Keratinocyte (primary cell): ENCODE measurements around the gene NMRAL1. TPM values are rescaled to one million over a fixed set of nuclear protein-coding genes. Genes with fewer than 3 reads are reported as not detected.

Experiments
- DNase-seq: peaks from one replicate; pipeline ENCODE4 v3.0.0-alpha.2; 2011; ENCODE audit warnings: low read depth, missing footprints, low spot score
- FAIRE-seq: peaks from 2 replicates; lab custom pipeline; 2011; peaks lifted over from hg19 to GRCh38; lab: Jason Lieb, UNC
- H2AFZ ChIP-seq: 2 replicates; pipeline ENCODE4 v1.6.0; 2012; ENCODE audit warnings: low read length, control low read depth, inconsistent platforms; ENCODE audit not compliant: control insufficient read depth
- H3K27ac ChIP-seq: 2 replicates; pipeline ENCODE4 v1.5.1; 2011; ENCODE audit warnings: low read length; ENCODE audit not compliant: control insufficient read depth, insufficient read depth
- H3K27me3 ChIP-seq: 3 replicates; pipeline ENCODE4 v1.6.0; 2011; ENCODE audit warnings: low read length; ENCODE audit not compliant: control insufficient read depth, insufficient read depth; ENCODE audit errors: extremely low read depth
- H3K36me3 ChIP-seq, 2 experiments: 2 replicates in 1 of 2; 3 replicates in 1 of 2; pipeline ENCODE4 v1.5.1; 2011; ENCODE audit warnings: low read length in 2 of 2, mild to moderate bottlenecking in 1 of 2; ENCODE audit not compliant: control insufficient read depth in 2 of 2, insufficient read depth in 2 of 2; ENCODE audit errors: extremely low read depth in 1 of 2
- H3K4me1 ChIP-seq: 3 replicates; pipeline ENCODE4 v1.5.1; 2011; ENCODE audit warnings: low read length; ENCODE audit not compliant: control insufficient read depth, insufficient read depth; ENCODE audit errors: extremely low read depth
- H3K4me2 ChIP-seq: 3 replicates; pipeline ENCODE4 v1.6.0; 2011; ENCODE audit warnings: low read depth, low read length; ENCODE audit not compliant: control insufficient read depth, insufficient read depth; ENCODE audit errors: extremely low read depth
- H3K4me3 ChIP-seq, 3 experiments: fragments of 200-600 bp in 1 of 3; sonication (generic) in 1 of 3; 2 replicates in 2 of 3; 3 replicates in 1 of 3; pipeline ENCODE4 v1.5.1; 2011 to 2016; ENCODE audit warnings: low read length in 3 of 3, mild to moderate bottlenecking in 3 of 3, control low read depth in 2 of 3, inconsistent platforms in 1 of 3, low read depth in 1 of 3, mixed read lengths in 1 of 3, mixed run types in 1 of 3, moderate library complexity in 1 of 3; ENCODE audit not compliant: control insufficient read depth in 2 of 3, insufficient read depth in 2 of 3; ENCODE audit errors: extremely low read depth in 1 of 3
- H3K79me2 ChIP-seq: 2 replicates; pipeline ENCODE4 v1.6.0; 2012; ENCODE audit warnings: low read length; ENCODE audit not compliant: control insufficient read depth, insufficient read depth
- H3K9ac ChIP-seq: 3 replicates; pipeline ENCODE4 v1.6.0; 2011; ENCODE audit warnings: low read length; ENCODE audit not compliant: control insufficient read depth, insufficient read depth; ENCODE audit errors: extremely low read depth
- H3K9me1 ChIP-seq: 3 replicates; pipeline ENCODE4 v1.6.0; 2011; ENCODE audit warnings: low read length; ENCODE audit not compliant: control insufficient read depth, insufficient read depth; ENCODE audit errors: extremely low read depth
- H3K9me3 ChIP-seq: 2 replicates; pipeline ENCODE4 v1.5.1; 2012; ENCODE audit warnings: low read depth, low read length; ENCODE audit not compliant: control insufficient read depth
- H4K20me1 ChIP-seq: 3 replicates; pipeline ENCODE4 v1.6.0; 2011; ENCODE audit warnings: low read length; ENCODE audit not compliant: control insufficient read depth, insufficient read depth; ENCODE audit errors: extremely low read depth
- CTCF ChIP-seq, 3 experiments: IDR thresholded peaks in 1 of 3; conservative IDR thresholded peaks in 1 of 3; optimal IDR thresholded peaks in 1 of 3; 2 replicates in 2 of 3; 3 replicates in 1 of 3; pipeline versions ENCODE3 to v1.5.1; 2011; ENCODE audit warnings: low read length in 3 of 3, mild to moderate bottlenecking in 3 of 3, moderate library complexity in 2 of 3, control low read depth in 1 of 3, inconsistent platforms in 1 of 3; ENCODE audit not compliant: insufficient read depth in 2 of 3; ENCODE audit errors: extremely low read depth in 1 of 3
- EZH2 ChIP-seq: IDR thresholded peaks from one replicate; pipeline ENCODE4 v1.6.1; 2012; ENCODE audit warnings: inconsistent platforms, mild to moderate bottlenecking, low read length, moderate library complexity
- dilution Hi-C: fragments of 300-500 bp; cut with MboI; formaldehyde crosslinking; loops from one replicate; pipeline ENCODE4 v1.7.0; 2020; ENCODE audit warnings: low sequenced_read_pairs; ENCODE audit not compliant: extremely low pct_ligation_motif_present
- polyA plus RNA-seq, 5 experiments: library from polyadenylated mRNA; depleted of rRNA in 3 of 5; stranded (reverse) in 3 of 5; stranded (forward) in 1 of 5; unstranded in 1 of 5; fragments of >200 nt; gene quantifications; 1 replicate in 1 of 5; 2 replicates in 3 of 5; 3 replicates in 1 of 5; pipeline versions ENCODE4 v1.2.1 to v1.2.3, GENCODE V29; 2011 to 2012; ENCODE audit warnings: missing spikeins in 2 of 5, low read depth in 1 of 5, low replicate concordance in 1 of 5

Gene NMRAL1
- polyA plus RNA-seq, 1 donor (not counting 4 experiments of a cell fraction or from before 2014, with no cell fraction given): 39.5 TPM

GRCh38 chr16:4443271-4443670, 31.2 kb downstream of the NMRAL1 start:
- H3K27ac ChIP-seq: no peak overlapping the region
- DNase-seq (no peak), FAIRE-seq (no peak)
- dilution Hi-C loops: no loop called here
- H3K79me2 ChIP-seq: no peaks in the 10 kb centered on the region
- H2AFZ ChIP-seq: no peak overlapping the region
- H3K4me2 ChIP-seq: no peak overlapping the region
- H3K4me1 ChIP-seq: no peaks in the 10 kb centered on the region
- H3K9me3 ChIP-seq: no peaks in the 10 kb centered on the region
- no peaks in the 10 kb centered on the region for H3K9me1 ChIP-seq
- no peak for TF ChIP-seq EZH2
- TF ChIP-seq CTCF (optimal IDR thresholded peaks at IDR 0.05 in 1 of 3, IDR thresholded peaks at IDR 0.05 in 1 of 3, conservative IDR thresholded peaks at IDR 0.05 in 1 of 3; ENCODE audit: extremely low read depth in 1 of 3, insufficient read depth in 2 of 3, low read length in 3 of 3): no peak
- H3K27me3 ChIP-seq: no peaks in the 10 kb centered on the region
- no peak overlapping the region for H3K9ac ChIP-seq
- H4K20me1 ChIP-seq: no peaks in the 10 kb centered on the region
- H3K36me3 ChIP-seq: peaks cover 40 to 60% of the 10 kb centered on the region in 2 experiments
- H3K4me3 ChIP-seq: no peak overlapping the region

- Histone ChIP-seq H3K4me3 (no peak overlapping the region), H3K4me1 (no peaks in the 10 kb centered on the region), H2AFZ (no peak overlapping the region), H3K9me3 (no peaks in the 10 kb centered on the region), H3K27me3 (no peaks in the 10 kb centered on the region), H3K9ac (no peak overlapping the region), H3K9me1 (no peaks in the 10 kb centered on the region), H3K27ac (no peak overlapping the region), H3K36me3 (peaks cover 45 to 60% of the 10 kb centered on the region in 2 experiments), H3K79me2 (peaks cover 2% of the 10 kb centered on the region), H4K20me1 (no peaks in the 10 kb centered on the region), H3K4me2 (no peak overlapping the region)
- TF ChIP-seq CTCF (optimal IDR thresholded peaks at IDR 0.05 in 1 of 3, IDR thresholded peaks at IDR 0.05 in 1 of 3, conservative IDR thresholded peaks at IDR 0.05 in 1 of 3; ENCODE audit: extremely low read depth in 1 of 3, insufficient read depth in 2 of 3, low read length in 3 of 3) (no peak), EZH2 (no peak)
- FAIRE-seq (no peak), DNase-seq (no peak)
- dilution Hi-C loops: no loop called here
Observed at GRCh38 chr16:4442371-4442770, 32.1 kb downstream of the NMRAL1 start.
